SK-N-SH (cell line): ENCODE data around the gene SORCS3. TPM values are rescaled to one million over a fixed set of nuclear protein-coding genes. Genes with fewer than 3 reads are reported as not detected.

Experiments used
- CTCF ChIA-PET: fragments of 300-600, 350-600 bp; formaldehyde crosslinking; extraction: SDS; loops from one replicate; lab custom pipeline; 2021; lab: Yijun Ruan, JAX
- POLR2A ChIA-PET: fragments of 350-600 bp; sonication (Branson Sonifier 250); formaldehyde crosslinking; extraction: SDS; loops from one replicate; lab custom pipeline; 2020; ENCODE audit warnings: antibody characterized with exemption, inconsistent platforms; lab: Yijun Ruan, JAX
- DNase-seq: peaks from one replicate; pipeline ENCODE4 v3.0.0; 2012
- H2AFZ ChIP-seq: fragments of 200-600 bp; sonication (generic); 2 replicates; pipeline ENCODE4 v1.8.1; 2016; ENCODE audit warnings: antibody characterized with exemption, mild to moderate bottlenecking, low read depth
- H3F3A ChIP-seq: fragments of 200-600 bp; sonication (generic); replicated peaks from 2 replicates; pipeline ENCODE3; 2016; ENCODE audit warnings: antibody characterized with exemption, mild to moderate bottlenecking; ENCODE audit not compliant: insufficient read depth
- H3K27ac ChIP-seq, 2 experiments: fragments of 200-500 bp in 1 of 2; fragments of 200-600 bp in 1 of 2; sonication (Bioruptor generic) in 1 of 2; sonication (generic), shearing (Covaris generic) in 1 of 2; 2 replicates each; pipeline versions ENCODE4 v1.5.1 to v1.6.1; 2014 to 2016; ENCODE audit warnings: low read depth in 2 of 2, inconsistent platforms in 1 of 2, low read length in 1 of 2, mild to moderate bottlenecking in 1 of 2, mixed read lengths in 1 of 2
- H3K27me3 ChIP-seq: fragments of 200-600 bp; sonication (generic), shearing (Covaris generic); 2 replicates; pipeline ENCODE4 v1.6.1; 2016; ENCODE audit warnings: mixed run types; ENCODE audit not compliant: insufficient read depth
- H3K36me3 ChIP-seq, 2 experiments: fragments of 200-500 bp in 1 of 2; fragments of 200-600 bp in 1 of 2; sonication (Bioruptor generic) in 1 of 2; sonication (generic) in 1 of 2; replicated peaks in 1 of 2; 2 replicates each; pipeline versions ENCODE3 to v1.5.1; 2014 to 2016; ENCODE audit warnings: low read length in 1 of 2, mild to moderate bottlenecking in 1 of 2; ENCODE audit not compliant: insufficient read depth in 2 of 2, control insufficient read depth in 1 of 2
- H3K4me1 ChIP-seq, 2 experiments: fragments of 200-500 bp in 1 of 2; fragments of 200-600 bp in 1 of 2; sonication (Bioruptor generic) in 1 of 2; sonication (generic), shearing (Covaris generic) in 1 of 2; 2 replicates each; pipeline versions ENCODE4 v1.5.1 to v1.6.1; 2014 to 2016; ENCODE audit warnings: low read depth in 1 of 2, low read length in 1 of 2, mixed run types in 1 of 2; ENCODE audit not compliant: insufficient read depth in 2 of 2, control insufficient read depth in 1 of 2
- H3K4me2 ChIP-seq: fragments of 200-600 bp; sonication (generic), shearing (Covaris generic); 2 replicates; pipeline ENCODE4 v1.6.1; 2017; ENCODE audit warnings: mixed run types
- H3K4me3 ChIP-seq, 2 experiments: fragments of 200-500 bp in 1 of 2; fragments of 200-600 bp in 1 of 2; sonication (Bioruptor generic) in 1 of 2; sonication (generic), shearing (Covaris generic) in 1 of 2; 2 replicates each; pipeline versions ENCODE4 v1.5.1 to v1.8.1; 2014 to 2016; ENCODE audit warnings: low read depth in 2 of 2, inconsistent platforms in 1 of 2, low read length in 1 of 2, mild to moderate bottlenecking in 1 of 2, mixed read lengths in 1 of 2, moderate library complexity in 1 of 2
- H3K79me2 ChIP-seq: fragments of 200-600 bp; sonication (generic); 2 replicates; pipeline ENCODE4 v1.8.1; 2017; ENCODE audit warnings: mild to moderate bottlenecking; ENCODE audit not compliant: insufficient read depth
- H3K9ac ChIP-seq: fragments of 200-600 bp; sonication (generic); 2 replicates; pipeline ENCODE4 v1.6.1; 2017; ENCODE audit warnings: mixed run types
- H3K9me2 ChIP-seq: fragments of 200-600 bp; sonication (generic); 2 replicates; pipeline ENCODE4 v1.6.1; 2017; ENCODE audit warnings: mixed run types
- H3K9me3 ChIP-seq: fragments of 200-600 bp; sonication (generic); 2 replicates; pipeline ENCODE4 v1.6.1; 2017; ENCODE audit warnings: mixed run types, mild to moderate bottlenecking, moderate library complexity
- H4K20me1 ChIP-seq: fragments of 200-600 bp; sonication (generic); 2 replicates; pipeline ENCODE4 v1.6.1; 2017; ENCODE audit warnings: mild to moderate bottlenecking, mixed run types; ENCODE audit not compliant: insufficient read depth
- CHD2 ChIP-seq: fragments of 150-350 bp; IDR thresholded peaks from 2 replicates; pipeline ENCODE4 v1.6.1; 2018; ENCODE audit warnings: low read length; ENCODE audit not compliant: partially characterized antibody
- FOSL2 ChIP-seq: IDR thresholded peaks from 2 replicates; pipeline ENCODE4 v1.4.0; 2012; ENCODE audit warnings: low read depth, mild to moderate bottlenecking, moderate library complexity, borderline replicate concordance
- GATA2 ChIP-seq: sonication (generic); formaldehyde crosslinking; IDR thresholded peaks from 2 replicates; pipeline ENCODE4 v1.5.0; 2020; ENCODE audit warnings: mild to moderate bottlenecking, missing genetic modification reagents
- IRF3 ChIP-seq: fragments of 150-350 bp; IDR thresholded peaks from 2 replicates; pipeline ENCODE4 v1.6.1; 2016; ENCODE audit warnings: mild to moderate bottlenecking, low read depth, low read length
- JUND ChIP-seq: IDR thresholded peaks from 2 replicates; pipeline ENCODE4 v1.4.0; 2012
- NFIC ChIP-seq: IDR thresholded peaks from 2 replicates; pipeline ENCODE4 v1.4.0; 2012; ENCODE audit warnings: borderline replicate concordance
- RCOR1 ChIP-seq: fragments of 150-350 bp; IDR thresholded peaks from 2 replicates; pipeline ENCODE4 v1.6.1; 2017; ENCODE audit warnings: antibody characterized with exemption, low read length
- REST ChIP-seq: IDR thresholded peaks from 2 replicates; pipeline ENCODE4 v1.6.1; 2012; ENCODE audit warnings: mild to moderate bottlenecking, low read depth, low read length, moderate library complexity
- RFX5 ChIP-seq: IDR thresholded peaks from 2 replicates; pipeline ENCODE4 v1.6.1; 2012; ENCODE audit warnings: mild to moderate bottlenecking, improper control_type of control experiment, low read length
- RXRA ChIP-seq: IDR thresholded peaks from 2 replicates; pipeline ENCODE4 v1.4.0; 2012; ENCODE audit warnings: low read depth, mild to moderate bottlenecking, borderline replicate concordance
- SIN3A ChIP-seq: IDR thresholded peaks from 2 replicates; pipeline ENCODE4 v1.6.1; 2012; ENCODE audit warnings: low read depth, mild to moderate bottlenecking, low read length, moderate library complexity, borderline replicate concordance
- SMC3 ChIP-seq: IDR thresholded peaks from 2 replicates; pipeline ENCODE4 v1.6.1; 2012; ENCODE audit warnings: low read depth, low read length, improper control_type of control experiment
- TCF12 ChIP-seq: IDR thresholded peaks from 2 replicates; pipeline ENCODE4 v1.4.0; 2012
- USF2 ChIP-seq: fragments of 150-350 bp; IDR thresholded peaks from 2 replicates; pipeline ENCODE4 v1.6.1; 2017; ENCODE audit warnings: antibody characterized with exemption, low read length, low read depth, borderline replicate concordance
- WGBS: methylation state at CpG from one replicate; pipeline ENCODE4 v1.1.6; 2017; ENCODE audit warnings: low lambda C conversion rate; 5-methylcytosine and 5-hydroxymethylcytosine counted together
- polyA plus RNA-seq, 3 experiments: library from polyadenylated mRNA; depleted of rRNA; stranded (reverse); fragments of >200 nt; gene quantifications; 2 replicates each; pipeline ENCODE4 v1.2.3, GENCODE V29; 2012

Gene SORCS3
- polyA plus RNA-seq, 1 of the 3 experiments (the other 2 are of a cell fraction), result not detected

GRCh38 chr10:104920476-104920875 is 279.4 kb downstream of the SORCS3 start:
- ChIA-PET CTCF (interaction anchor here (0.7 to 2.5 kb wide), 6 partner anchors 12 to 514 kb away, joined by 3 to 11 read pairs (median 6); partner anchors contain the start of gene SORCS3), POLR2A (no interaction called here)
- 20% methylated on average over 2 of the region's 2 CpGs for WGBS
- TF ChIP-seq NFIC, result no peak
- H4K20me1 ChIP-seq, result no peaks in the 10 kb centered on the region
- no peak overlapping the region for H3K9ac ChIP-seq
- H3K27me3 ChIP-seq, result no peaks in the 10 kb centered on the region
- 0 out of 2 replicates have a peak, but pooled peaks cover 3% of the 10 kb centered on the region for H3K9me3 ChIP-seq
- no peaks in the 10 kb centered on the region for H3F3A ChIP-seq
- H3K9me2 ChIP-seq, result no peaks in the 10 kb centered on the region
- no peaks in the 10 kb centered on the region for H3K4me1 ChIP-seq
- no peak overlapping the region for H3K27ac ChIP-seq
- H3K4me3 ChIP-seq, result no peak overlapping the region
- no peaks in the 10 kb centered on the region for H3K36me3 ChIP-seq
- H3K4me2 ChIP-seq, result no peak overlapping the region
- no peaks in the 10 kb centered on the region for H3K79me2 ChIP-seq
- DNase-seq, result no peak
- no peak overlapping the region for H2AFZ ChIP-seq

GRCh38 chr10:104921763-104922162 is 280.7 kb downstream of the SORCS3 start:
- H3K36me3 ChIP-seq, result no peaks in the 10 kb centered on the region
- H4K20me1 ChIP-seq, result no peaks in the 10 kb centered on the region
- H3K9me3 ChIP-seq, result 0 out of 2 replicates have a peak, but pooled peaks cover 3% of the 10 kb centered on the region
- H3K4me1 ChIP-seq, result no peaks in the 10 kb centered on the region
- no peaks in the 10 kb centered on the region for H3F3A ChIP-seq
- no peak overlapping the region for H2AFZ ChIP-seq
- H3K9ac ChIP-seq, result no peak overlapping the region
- H3K27ac ChIP-seq, result no peak overlapping the region
- no peak overlapping the region for H3K4me3 ChIP-seq
- no peaks in the 10 kb centered on the region for H3K9me2 ChIP-seq
- TF ChIP-seq JUND, result no peak
- TF ChIP-seq IRF3, result no peak
- TF ChIP-seq RFX5, result no peak
- no peak for TF ChIP-seq GATA2 (CRISPR knock-in tag)
- TF ChIP-seq CHD2, result no peak
- no peak for TF ChIP-seq USF2
- no peak for TF ChIP-seq REST
- TF ChIP-seq SMC3, result no peak
- no peak for TF ChIP-seq RXRA
- no peak for TF ChIP-seq FOSL2
- TF ChIP-seq TCF12, result no peak
- TF ChIP-seq RCOR1, result no peak
- TF ChIP-seq SIN3A, result no peak
- no peaks in the 10 kb centered on the region for H3K27me3 ChIP-seq
- H3K4me2 ChIP-seq, result no peak overlapping the region
- POLR2A ChIA-PET, result no interaction called here
- DNase-seq, result no peak
- CTCF ChIA-PET, result interaction anchor here (0.5 to 2.5 kb wide), 4 partner anchors 158 to 895 kb away, joined by 3 to 11 read pairs (median 4); no protein-coding TSS in a partner anchor
- H3K79me2 ChIP-seq, result no peaks in the 10 kb centered on the region
- 75% methylated on average over 5 of the region's 5 CpGs for WGBS
